Measurements from ENCODE around the gene BIRC7.

Gene BIRC7

GRCh38 chr20:63264000-63264399 is 28.3 kb downstream of the BIRC7 start:
- no peak for DNase-seq (ENCODE audit: low spot score)

- DNase-seq (ENCODE audit: low spot score), result no peak
These were observed 28.8 kb downstream of the BIRC7 start for GRCh38 chr20:63264519-63264918.

GRCh38 chr20:63265891-63266515 is 30.3 kb downstream of the BIRC7 start:
- DNase-seq (ENCODE audit: low spot score), result no peak

GRCh38 chr20:63267691-63268090 is 32.0 kb downstream of the BIRC7 start:
- DNase-seq (ENCODE audit: low spot score), result no peak

- no peak for DNase-seq (ENCODE audit: low spot score)
These were observed 32.6 kb downstream of the BIRC7 start for GRCh38 chr20:63268256-63268655.

GRCh38 chr20:63268671-63269439 is 33.1 kb downstream of the BIRC7 start:
- no peak for DNase-seq (ENCODE audit: low spot score)

- no peak for DNase-seq (ENCODE audit: low spot score)
These were observed 34.0 kb downstream of the BIRC7 start for GRCh38 chr20:63269724-63270123.

- no peak for DNase-seq (ENCODE audit: low spot score)
These were observed 35.1 kb downstream of the BIRC7 start for GRCh38 chr20:63270606-63271325.

GRCh38 chr20:63272105-63273058 is 36.7 kb downstream of the BIRC7 start, which contains the start of gene ARFGAP1:
TSS of gene ARFGAP1 (plus strand) at chr20:63272813. CDS start at chr20:63275581, 2,768 bp downstream.
- peak; percentile 90 for DNase-seq (ENCODE audit: low spot score)

GRCh38 chr20:63273059-63273579 is 37.4 kb downstream of the BIRC7 start:
- DNase-seq (ENCODE audit: low spot score), result no peak

GRCh38 chr20:63273635-63274380 is 38.1 kb downstream of the BIRC7 start:
- DNase-seq (ENCODE audit: low spot score), result no peak

- DNase-seq (ENCODE audit: low spot score), result no peak
These were observed 38.9 kb downstream of the BIRC7 start for GRCh38 chr20:63274381-63275228.

GRCh38 chr20:63275825-63276224 is 40.1 kb downstream of the BIRC7 start:
- DNase-seq (ENCODE audit: low spot score), result no peak

- no peak for DNase-seq (ENCODE audit: low spot score)
These were observed 41.3 kb downstream of the BIRC7 start for GRCh38 chr20:63276956-63277355.

GRCh38 chr20:63277466-63278272 is 42.0 kb downstream of the BIRC7 start:
- DNase-seq (ENCODE audit: low spot score), result no peak

GRCh38 chr20:63278661-63279060 is 43.0 kb downstream of the BIRC7 start:
- no peak for DNase-seq (ENCODE audit: low spot score)

GRCh38 chr20:63279931-63280330 is 44.2 kb downstream of the BIRC7 start:
- no peak for DNase-seq (ENCODE audit: low spot score)

- DNase-seq (ENCODE audit: low spot score), result no peak
These were observed 44.7 kb downstream of the BIRC7 start for GRCh38 chr20:63280371-63280770.
